GM19023 (cell line): ENCODE measurements around the gene CCDC138.
"Not testable (repeated sequence)": the region's sequence is repeated elsewhere in the genome, so short reads cannot be mapped to it uniquely, and the experiment has no call there.

Source experiments
- ATAC-seq: cut with Tn5 transposase; IDR thresholded peaks from one replicate; pipeline ENCODE4 v1.9.1; 2021; ENCODE audit warnings: mild to moderate bottlenecking, moderate library complexity; ENCODE audit not compliant: unreplicated experiment

The CCDC138 gene

GRCh38 chr2:108786354-108787215, at the start of gene CCDC138:
TSS of gene CCDC138 (plus strand) at chr2:108786771. CDS start at chr2:108786823, 52 bp downstream.
- ATAC-seq, result peak; percentile 99

- not testable (repeated sequence) for ATAC-seq
Observed at GRCh38 chr2:108757973-108758372, 28.6 kb upstream of the CCDC138 start.

- not testable (repeated sequence) for ATAC-seq
Observed at GRCh38 chr2:108762618-108763017, 24.0 kb upstream of the CCDC138 start.

- ATAC-seq, result not testable (repeated sequence)
Observed at GRCh38 chr2:108766671-108767070, 19.9 kb upstream of the CCDC138 start.

GRCh38 chr2:108767859-108768258, 18.7 kb upstream of the CCDC138 start:
- not testable (repeated sequence) for ATAC-seq

GRCh38 chr2:108776475-108776874, 10.1 kb upstream of the CCDC138 start:
- ATAC-seq, result peak; percentile 69

GRCh38 chr2:108778857-108779256, 7.7 kb upstream of the CCDC138 start:
- ATAC-seq, result no peak

GRCh38 chr2:108786008-108786353, 590 bp upstream of the CCDC138 start:
- ATAC-seq, result no peak

- no peak for ATAC-seq
Observed at GRCh38 chr2:108787216-108787541, 608 bp downstream of the CCDC138 start.

- ATAC-seq, result no peak
Observed at GRCh38 chr2:108803045-108803736, 16.6 kb downstream of the CCDC138 start.

- no peak for ATAC-seq
Observed at GRCh38 chr2:108805032-108805431, 18.5 kb downstream of the CCDC138 start.

- ATAC-seq, result no peak
Observed at GRCh38 chr2:108805782-108806181, 19.2 kb downstream of the CCDC138 start.

GRCh38 chr2:108806371-108807113, 20.0 kb downstream of the CCDC138 start:
- ATAC-seq, result no peak

GRCh38 chr2:108809936-108810335, 23.4 kb downstream of the CCDC138 start:
- no peak for ATAC-seq

- no peak for ATAC-seq
Observed at GRCh38 chr2:108810993-108811957, 24.7 kb downstream of the CCDC138 start.

- ATAC-seq, result no peak
Observed at GRCh38 chr2:108813732-108814131, 27.2 kb downstream of the CCDC138 start.

- ATAC-seq, result no peak
Observed at GRCh38 chr2:108820482-108820881, 33.9 kb downstream of the CCDC138 start.

- ATAC-seq, result no peak
Observed at GRCh38 chr2:108823286-108823685, 36.7 kb downstream of the CCDC138 start.

- ATAC-seq, result no peak
Observed at GRCh38 chr2:108824316-108825070, 37.9 kb downstream of the CCDC138 start.

- ATAC-seq, result no peak
Observed at GRCh38 chr2:108825254-108825653, 38.7 kb downstream of the CCDC138 start.
